ENCODE data around the gene SETX.
"Not testable (repeated sequence)": the region's sequence is repeated elsewhere in the genome, so short reads cannot be mapped to it uniquely, and the experiment has no call there.

DNA sequence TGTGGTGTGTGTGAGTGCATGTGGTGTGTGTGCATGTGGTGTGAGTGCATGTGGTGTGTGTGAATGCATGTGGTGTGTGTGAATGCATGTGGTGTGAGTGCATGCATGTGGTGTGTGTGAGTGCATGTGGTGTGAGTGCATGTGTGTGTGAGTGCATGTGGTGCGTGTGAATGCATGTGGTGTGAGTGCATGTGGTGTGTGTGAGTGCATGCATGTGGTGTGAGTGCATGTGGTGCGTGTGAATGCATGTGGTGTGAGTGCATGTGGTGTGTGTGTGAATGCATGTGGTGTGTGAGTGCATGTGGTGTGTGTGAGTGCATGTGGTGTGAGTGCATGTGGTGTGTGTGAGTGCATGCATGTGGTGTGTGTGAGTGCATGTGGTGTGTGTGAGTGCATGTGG is 23.0 kb upstream of the SETX start:
- TF ChIP-seq, protein P1, sequence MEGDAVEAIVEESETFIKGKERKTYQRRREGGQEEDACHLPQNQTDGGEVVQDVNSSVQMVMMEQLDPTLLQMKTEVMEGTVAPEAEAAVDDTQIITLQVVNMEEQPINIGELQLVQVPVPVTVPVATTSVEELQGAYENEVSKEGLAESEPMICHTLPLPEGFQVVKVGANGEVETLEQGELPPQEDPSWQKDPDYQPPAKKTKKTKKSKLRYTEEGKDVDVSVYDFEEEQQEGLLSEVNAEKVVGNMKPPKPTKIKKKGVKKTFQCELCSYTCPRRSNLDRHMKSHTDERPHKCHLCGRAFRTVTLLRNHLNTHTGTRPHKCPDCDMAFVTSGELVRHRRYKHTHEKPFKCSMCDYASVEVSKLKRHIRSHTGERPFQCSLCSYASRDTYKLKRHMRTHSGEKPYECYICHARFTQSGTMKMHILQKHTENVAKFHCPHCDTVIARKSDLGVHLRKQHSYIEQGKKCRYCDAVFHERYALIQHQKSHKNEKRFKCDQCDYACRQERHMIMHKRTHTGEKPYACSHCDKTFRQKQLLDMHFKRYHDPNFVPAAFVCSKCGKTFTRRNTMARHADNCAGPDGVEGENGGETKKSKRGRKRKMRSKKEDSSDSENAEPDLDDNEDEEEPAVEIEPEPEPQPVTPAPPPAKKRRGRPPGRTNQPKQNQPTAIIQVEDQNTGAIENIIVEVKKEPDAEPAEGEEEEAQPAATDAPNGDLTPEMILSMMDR (IDR thresholded peaks at IDR 0.05) = not testable (repeated sequence)
- not testable (repeated sequence) for TF ChIP-seq POLR2AphosphoS5, POLR2A (IDR thresholded peaks at IDR 0.05)

All from sigmoid colon (tissue), 4 donors.